HCT116 (cell line): ENCODE results near the gene SIGMAR1. TPM values are rescaled to one million over a fixed set of nuclear protein-coding genes. Genes with fewer than 3 reads are reported as not detected.

Experiments
- ATAC-seq: fragments of 200-7000 bp; cut with Tn5 transposase; 2 replicates; pipeline ENCODE4 v1.9.1; 2020; ENCODE audit warnings: mild to moderate bottlenecking, moderate library complexity
- BruUV-seq: library from RNA; stranded (reverse); fragments of 400-500 nt; replicated peaks from 2 replicates; lab custom pipeline; 2021; lab: Mats Ljungman, UMichigan
- CTCF ChIA-PET: fragments of 300-600 bp; sonication (Branson Sonifier 250); formaldehyde crosslinking; loops from one replicate; lab custom pipeline; 2021; ENCODE audit warnings: antibody characterized with exemption; lab: Charles Lee
- POLR2A ChIA-PET: fragments of 300-600, 350-600 bp; sonication (Branson Sonifier 250); formaldehyde crosslinking; loops from one replicate; lab custom pipeline; 2021; ENCODE audit warnings: antibody characterized with exemption; lab: Charles Lee
- RAD21 ChIA-PET, 2 experiments: fragments of 300-600 bp; sonication (Branson Sonifier 250); formaldehyde crosslinking; loops; one replicate each; lab custom pipeline; 2023; ENCODE audit warnings: low total read pairs in 2 of 2; ENCODE audit not compliant: uncharacterized antibody in 2 of 2, unreplicated experiment in 2 of 2, low non-redundant PET in 1 of 2; lab: Charles Lee
- DNase-seq: peaks from one replicate; pipeline ENCODE4 v3.0.0-alpha.2; 2010; ENCODE audit warnings: low read depth, low spot score
- H2AFZ ChIP-seq: fragments of 200-600 bp; shearing (Covaris generic), sonication (generic); 2 replicates; pipeline ENCODE4 v1.6.1; 2017; ENCODE audit warnings: low read depth, mixed run types, mixed read lengths, antibody characterized with exemption, low read length; ENCODE audit not compliant: poor library complexity, severe bottlenecking
- H3K27ac ChIP-seq: 2 replicates; pipeline ENCODE4 v1.5.1; 2012; ENCODE audit warnings: low read depth, low read length
- H3K27me3 ChIP-seq: fragments of 200-600 bp; sonication (generic); 2 replicates; pipeline ENCODE4 v1.6.1; 2016; ENCODE audit warnings: mixed run types, low read length, mixed read lengths; ENCODE audit not compliant: insufficient read depth
- H3K36me3 ChIP-seq, 2 experiments: fragments of 200-500 bp in 1 of 2; fragments of 200-600 bp in 1 of 2; sonication (Bioruptor generic) in 1 of 2; sonication (generic) in 1 of 2; 2 replicates each; pipeline versions ENCODE4 v1.5.1 to v1.6.1; 2014 to 2016; ENCODE audit warnings: low read length in 2 of 2, inconsistent platforms in 1 of 2, mixed read lengths in 1 of 2, mixed run types in 1 of 2; ENCODE audit not compliant: insufficient read depth in 2 of 2, control insufficient read depth in 1 of 2
- H3K4me1 ChIP-seq, 2 experiments: fragments of 200-600 bp in 1 of 2; sonication (generic) in 1 of 2; 2 replicates each; pipeline versions ENCODE4 v1.5.1 to v1.6.1; 2012 to 2017; ENCODE audit warnings: low read length in 2 of 2, inconsistent platforms in 1 of 2, mild to moderate bottlenecking in 1 of 2, mixed read lengths in 1 of 2, mixed run types in 1 of 2, moderate library complexity in 1 of 2; ENCODE audit not compliant: insufficient read depth in 2 of 2, control insufficient read depth in 1 of 2
- H3K4me2 ChIP-seq: fragments of 200-600 bp; sonication (generic); 2 replicates; pipeline ENCODE4 v1.6.1; 2017; ENCODE audit warnings: mixed run types, low read length, mixed read lengths
- H3K4me3 ChIP-seq, 2 experiments: fragments of 200-600 bp in 1 of 2; sonication (generic) in 1 of 2; replicated peaks in 1 of 2; 2 replicates each; pipeline ENCODE4 v1.5.1; 2011 to 2016; ENCODE audit warnings: low read length in 2 of 2, control low read depth in 1 of 2, low read depth in 1 of 2, mild to moderate bottlenecking in 1 of 2, mixed read lengths in 1 of 2, mixed run types in 1 of 2
- H3K79me2 ChIP-seq: fragments of 200-600 bp; sonication (generic); 2 replicates; pipeline ENCODE4 v1.6.1; 2017; ENCODE audit warnings: mild to moderate bottlenecking, mixed run types, low read length, moderate library complexity, mixed read lengths; ENCODE audit not compliant: insufficient read depth
- H3K9ac ChIP-seq: fragments of 200-600 bp; sonication (generic); 2 replicates; pipeline ENCODE4 v1.6.1; 2016; ENCODE audit warnings: low read length, mixed read lengths
- H3K9me2 ChIP-seq: fragments of 200-600 bp; sonication (generic), shearing (Covaris generic); 2 replicates; pipeline ENCODE4 v1.6.1; 2017; ENCODE audit warnings: mixed run types, mild to moderate bottlenecking, moderate library complexity; ENCODE audit not compliant: insufficient read depth
- H3K9me3 ChIP-seq, 2 experiments: fragments of 200-500 bp in 1 of 2; fragments of 200-600 bp in 1 of 2; sonication (Bioruptor generic) in 1 of 2; sonication (generic) in 1 of 2; 2 replicates each; pipeline ENCODE4 v1.6.1; 2014 to 2017; ENCODE audit warnings: low read length in 2 of 2, mixed read lengths in 2 of 2, inconsistent platforms in 1 of 2, low read depth in 1 of 2, mild to moderate bottlenecking in 1 of 2, mixed run types in 1 of 2, moderate library complexity in 1 of 2; ENCODE audit not compliant: control insufficient read depth in 1 of 2, insufficient read depth in 1 of 2
- H4K20me1 ChIP-seq: fragments of 200-600 bp; sonication (generic), shearing (Covaris generic); 2 replicates; pipeline ENCODE4 v1.6.1; 2017; ENCODE audit warnings: mixed run types, mild to moderate bottlenecking, moderate library complexity; ENCODE audit not compliant: insufficient read depth
- CBX3 ChIP-seq: IDR thresholded peaks from 2 replicates; pipeline ENCODE4 v1.6.1; 2012; ENCODE audit warnings: low read depth
- CEBPB ChIP-seq: IDR thresholded peaks from 2 replicates; pipeline ENCODE4 v1.6.1; 2012; ENCODE audit warnings: low read depth
- EZH2 ChIP-seq: fragments of 200-600 bp; sonication (generic); IDR thresholded peaks from 2 replicates; pipeline ENCODE4 v1.6.1; 2017; ENCODE audit warnings: antibody characterized with exemption, mixed run types
- EZH2phosphoT487 ChIP-seq: fragments of 200-600 bp; IDR thresholded peaks from 2 replicates; pipeline ENCODE4 v1.6.1; 2018; ENCODE audit warnings: antibody characterized with exemption, borderline replicate concordance
- JUND ChIP-seq: IDR thresholded peaks from 2 replicates; pipeline ENCODE4 v1.6.1; 2012
- POLR2AphosphoS5 ChIP-seq: IDR thresholded peaks from 2 replicates; pipeline ENCODE4 v1.6.1; 2011; ENCODE audit warnings: mild to moderate bottlenecking, low read depth, low read length, moderate library complexity
- RAD21 ChIP-seq: IDR thresholded peaks from 2 replicates; pipeline ENCODE4 v1.6.1; 2012; ENCODE audit warnings: low read depth, mild to moderate bottlenecking
- SIN3A ChIP-seq: IDR thresholded peaks from 2 replicates; pipeline ENCODE4 v1.6.1; 2012; ENCODE audit warnings: low read depth
- SP1 ChIP-seq: IDR thresholded peaks from 2 replicates; pipeline ENCODE4 v1.6.1; 2012; ENCODE audit warnings: low read depth
- SRF ChIP-seq: IDR thresholded peaks from 2 replicates; pipeline ENCODE4 v1.6.1; 2012; ENCODE audit warnings: low read depth
- TCF7L2 ChIP-seq: IDR thresholded peaks from 2 replicates; pipeline ENCODE4 v1.7.0; 2011; ENCODE audit warnings: borderline replicate concordance, inconsistent platforms; ENCODE audit not compliant: insufficient read depth, insufficient read length; ENCODE audit errors: extremely low read depth
- YY1 ChIP-seq: IDR thresholded peaks from 2 replicates; pipeline ENCODE4 v1.6.1; 2011; ENCODE audit warnings: low read length, low read depth, moderate library complexity, mild to moderate bottlenecking; ENCODE audit not compliant: insufficient replicate concordance; ENCODE audit errors: extremely low read depth
- ZNF274 ChIP-seq: fragments of 200-500 bp; sonication (Bioruptor generic); IDR thresholded peaks from 2 replicates; pipeline ENCODE4 v1.6.1; 2014; ENCODE audit warnings: mild to moderate bottlenecking, low read depth, low read length, inconsistent platforms
- intact Hi-C: fragments of 100-400 bp; cut with micrococcal nuclease; formaldehyde crosslinking; loops from 2 replicates; pipeline ENCODE4 v1.10.0; 2022
- total RNA-seq: library from RNA; stranded (reverse); gene quantifications from one replicate; pipeline ENCODE4 v1.2.1, GENCODE V29; 2021; ENCODE audit not compliant: unreplicated experiment
- TF ChIP-seq, protein P1 (sequence below): IDR thresholded peaks from 2 replicates; pipeline ENCODE4 v1.6.1; 2012; ENCODE audit warnings: low read depth
- TF ChIP-seq, protein P2 (sequence below): IDR thresholded peaks from 2 replicates; pipeline ENCODE4 v1.6.1; 2012

SIGMAR1 gene
- total RNA-seq, 1 experiment from 2014 or later, result 109 TPM

DNA sequence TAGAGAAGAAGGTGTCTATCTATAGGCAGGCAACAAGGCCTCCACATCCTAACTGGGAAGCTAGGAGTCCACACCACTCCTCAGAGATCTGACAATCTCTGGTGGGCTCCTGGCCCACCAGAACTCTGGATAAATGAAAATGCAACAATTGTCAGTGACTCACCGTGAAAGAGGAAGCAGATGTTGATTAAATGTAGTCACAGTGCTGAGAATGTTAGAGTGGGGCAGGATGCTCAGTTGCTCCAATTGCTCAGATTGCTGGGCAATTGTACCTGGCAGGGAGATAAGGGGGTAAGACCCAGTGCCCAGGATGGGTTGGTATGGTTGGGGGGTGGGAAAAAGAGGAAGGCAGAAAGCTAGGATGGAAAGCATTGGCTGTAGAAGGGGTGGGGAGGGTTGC is 49.1 kb upstream of the SIGMAR1 start:
- no peak overlapping the region for H3K4me3 ChIP-seq
- CTCF ChIA-PET, result interaction anchor here (2.9 kb wide), 1 partner anchor 16 kb away, joined by 7 read pairs; no protein-coding TSS in a partner anchor
- no peak overlapping the region for H3K4me2 ChIP-seq
- intact Hi-C loops, result no loop called here
- H3K79me2 ChIP-seq, result no peaks in the 10 kb centered on the region
- H3K9ac ChIP-seq, result no peak overlapping the region
- H3K27me3 ChIP-seq, result no peaks in the 10 kb centered on the region
- H4K20me1 ChIP-seq, result no peaks in the 10 kb centered on the region
- RAD21 ChIA-PET, result no interaction called here
- H3K9me2 ChIP-seq, result no peaks in the 10 kb centered on the region
- no peaks in the 10 kb centered on the region for H3K9me3 ChIP-seq
- H2AFZ ChIP-seq, result no peak overlapping the region
- no peak overlapping the region for H3K27ac ChIP-seq
- no peak for TF ChIP-seq SRF
- TF ChIP-seq, all 23 proteins: peak for 0
- H3K36me3 ChIP-seq, result no peaks in the 10 kb centered on the region
- H3K4me1 ChIP-seq, result no peaks in the 10 kb centered on the region
- ATAC-seq, result no peak
- POLR2A ChIA-PET, result no interaction called here
- BruUV-seq, result no TSS peak
- no peak for DNase-seq

DNA sequence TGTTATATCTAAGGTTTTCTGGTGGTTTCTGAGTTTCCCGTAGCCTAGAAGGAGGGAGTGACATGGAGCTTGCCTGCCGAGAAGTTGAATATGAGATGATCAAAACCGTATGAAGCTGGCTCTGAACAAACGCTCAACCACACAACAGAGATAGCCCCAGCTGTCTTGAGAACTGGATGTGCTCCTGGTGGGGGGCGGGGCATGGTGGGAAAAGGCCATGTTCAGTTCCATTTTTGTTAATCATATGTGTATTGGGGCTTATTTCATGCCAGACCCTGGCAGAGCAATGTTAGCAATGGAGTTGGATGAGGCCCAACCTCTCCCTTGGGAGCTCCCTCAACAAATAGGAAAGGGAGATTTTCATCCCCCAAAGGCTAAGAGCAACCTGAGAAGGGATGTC is 48.6 kb upstream of the SIGMAR1 start:
- H3K9me2 ChIP-seq, result no peaks in the 10 kb centered on the region
- ChIA-PET CTCF (interaction anchor here (2.9 kb wide), 1 partner anchor 16 kb away, joined by 7 read pairs; no protein-coding TSS in a partner anchor), POLR2A (no interaction called here), RAD21 (no interaction called here)
- no peak for DNase-seq
- BruUV-seq, result no TSS peak
- intact Hi-C loops, result no loop called here
- H3K9me3 ChIP-seq, result no peaks in the 10 kb centered on the region
- H2AFZ ChIP-seq, result no peak overlapping the region
- no peak overlapping the region for H3K4me3 ChIP-seq
- no peaks in the 10 kb centered on the region for H4K20me1 ChIP-seq
- no peaks in the 10 kb centered on the region for H3K4me1 ChIP-seq
- ATAC-seq, result no peak
- no peaks in the 10 kb centered on the region for H3K36me3 ChIP-seq
- no peaks in the 10 kb centered on the region for H3K27me3 ChIP-seq
- H3K27ac ChIP-seq, result no peak overlapping the region
- H3K4me2 ChIP-seq, result no peak overlapping the region
- no peak overlapping the region for H3K9ac ChIP-seq
- TF ChIP-seq RAD21 (no peak), ZNF274 (no peak), SP1 (no peak), CEBPB (no peak), POLR2AphosphoS5 (no peak), EZH2phosphoT487 (no peak), SRF (no peak), JUND (no peak), CBX3 (no peak), YY1 (no peak), SIN3A (no peak), TCF7L2 (no peak), EZH2 (no peak)
- TF ChIP-seq, protein P1, sequence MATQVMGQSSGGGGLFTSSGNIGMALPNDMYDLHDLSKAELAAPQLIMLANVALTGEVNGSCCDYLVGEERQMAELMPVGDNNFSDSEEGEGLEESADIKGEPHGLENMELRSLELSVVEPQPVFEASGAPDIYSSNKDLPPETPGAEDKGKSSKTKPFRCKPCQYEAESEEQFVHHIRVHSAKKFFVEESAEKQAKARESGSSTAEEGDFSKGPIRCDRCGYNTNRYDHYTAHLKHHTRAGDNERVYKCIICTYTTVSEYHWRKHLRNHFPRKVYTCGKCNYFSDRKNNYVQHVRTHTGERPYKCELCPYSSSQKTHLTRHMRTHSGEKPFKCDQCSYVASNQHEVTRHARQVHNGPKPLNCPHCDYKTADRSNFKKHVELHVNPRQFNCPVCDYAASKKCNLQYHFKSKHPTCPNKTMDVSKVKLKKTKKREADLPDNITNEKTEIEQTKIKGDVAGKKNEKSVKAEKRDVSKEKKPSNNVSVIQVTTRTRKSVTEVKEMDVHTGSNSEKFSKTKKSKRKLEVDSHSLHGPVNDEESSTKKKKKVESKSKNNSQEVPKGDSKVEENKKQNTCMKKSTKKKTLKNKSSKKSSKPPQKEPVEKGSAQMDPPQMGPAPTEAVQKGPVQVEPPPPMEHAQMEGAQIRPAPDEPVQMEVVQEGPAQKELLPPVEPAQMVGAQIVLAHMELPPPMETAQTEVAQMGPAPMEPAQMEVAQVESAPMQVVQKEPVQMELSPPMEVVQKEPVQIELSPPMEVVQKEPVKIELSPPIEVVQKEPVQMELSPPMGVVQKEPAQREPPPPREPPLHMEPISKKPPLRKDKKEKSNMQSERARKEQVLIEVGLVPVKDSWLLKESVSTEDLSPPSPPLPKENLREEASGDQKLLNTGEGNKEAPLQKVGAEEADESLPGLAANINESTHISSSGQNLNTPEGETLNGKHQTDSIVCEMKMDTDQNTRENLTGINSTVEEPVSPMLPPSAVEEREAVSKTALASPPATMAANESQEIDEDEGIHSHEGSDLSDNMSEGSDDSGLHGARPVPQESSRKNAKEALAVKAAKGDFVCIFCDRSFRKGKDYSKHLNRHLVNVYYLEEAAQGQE, result no peak
- TF ChIP-seq, protein P2, sequence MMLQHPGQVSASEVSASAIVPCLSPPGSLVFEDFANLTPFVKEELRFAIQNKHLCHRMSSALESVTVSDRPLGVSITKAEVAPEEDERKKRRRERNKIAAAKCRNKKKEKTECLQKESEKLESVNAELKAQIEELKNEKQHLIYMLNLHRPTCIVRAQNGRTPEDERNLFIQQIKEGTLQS, result no peak
- H3K79me2 ChIP-seq, result no peaks in the 10 kb centered on the region
